H1 (cell line): ENCODE data around the gene RS1.

Source experiments
- CTCF ChIP-seq, 3 experiments: IDR thresholded peaks; 1 replicate in 2 of 3; 2 replicates in 1 of 3; pipeline versions ENCODE4 v1.5.1 to v1.6.1; 2011; ENCODE audit warnings: low read length in 3 of 3, mild to moderate bottlenecking in 3 of 3, inconsistent platforms in 2 of 3, low read depth in 1 of 3, moderate library complexity in 1 of 3; ENCODE audit not compliant: insufficient read depth in 1 of 3; ENCODE audit errors: control extremely low read depth in 1 of 3
- HDAC2 ChIP-seq, 2 experiments: fragments of 300-600 bp in 1 of 2; sonication (generic) in 1 of 2; IDR thresholded peaks; 2 replicates each; pipeline ENCODE4 v1.6.1; 2011 to 2012; ENCODE audit warnings: low read depth in 2 of 2, low read length in 2 of 2, mild to moderate bottlenecking in 2 of 2, moderate library complexity in 2 of 2, borderline replicate concordance in 1 of 2, inconsistent platforms in 1 of 2
- JUND ChIP-seq: IDR thresholded peaks from 2 replicates; pipeline ENCODE4 v1.6.1; 2011; ENCODE audit warnings: mild to moderate bottlenecking, improper control_type of control experiment, low read length
- PHF8 ChIP-seq: fragments of 200-600 bp; sonication (generic); conservative IDR thresholded peaks from 2 replicates; pipeline ENCODE4 v1.7.1; 2012; ENCODE audit warnings: low read depth, mild to moderate bottlenecking, inconsistent platforms, low read length, moderate library complexity
- POLR2A ChIP-seq, 2 experiments: IDR thresholded peaks; 1 replicate in 1 of 2; 2 replicates in 1 of 2; pipeline ENCODE4 v1.6.1; 2011; ENCODE audit warnings: low read depth in 2 of 2, low read length in 2 of 2, mild to moderate bottlenecking in 2 of 2; ENCODE audit errors: control extremely low read depth in 1 of 2
- TAF1 ChIP-seq: IDR thresholded peaks from 2 replicates; pipeline ENCODE4 v1.6.1; 2011; ENCODE audit warnings: mild to moderate bottlenecking, low read depth, low read length
- TCF12 ChIP-seq: IDR thresholded peaks from 2 replicates; pipeline ENCODE4 v1.6.1; 2011; ENCODE audit warnings: low read depth, mild to moderate bottlenecking, low read length

GRCh38 chrX:18594079-18594478, 77.8 kb downstream of the RS1 start:
- TF ChIP-seq TAF1 (no peak), HDAC2 (IDR thresholded peaks at IDR 0.05; ENCODE audit: borderline replicate concordance in 1 of 2, low read depth in 2 of 2, low read length in 2 of 2) (no peak), TCF12 (no peak), CTCF (IDR thresholded peaks at IDR 0.05; ENCODE audit: control extremely low read depth in 1 of 3, insufficient read depth in 1 of 3, low read depth in 1 of 3, low read length in 3 of 3) (no peak), PHF8 (no peak), JUND (no peak), POLR2A (IDR thresholded peaks at IDR 0.05; ENCODE audit: control extremely low read depth in 1 of 2, low read depth in 2 of 2, low read length in 2 of 2) (no peak)
